Inflammatory macrophage treated with lipopolysaccharide for 1 hour (primary cell): ENCODE data around the gene SLC22A1.
"Not testable (repeated sequence)": the region's sequence is repeated elsewhere in the genome, so short reads cannot be mapped to it uniquely, and the experiment has no call there.

ENCODE experiments used
- DNase-seq, 2 donors: peaks; one replicate each; pipeline ENCODE4 v3.0.0-alpha.2; 2020 to 2022

The SLC22A1 gene

DNA sequence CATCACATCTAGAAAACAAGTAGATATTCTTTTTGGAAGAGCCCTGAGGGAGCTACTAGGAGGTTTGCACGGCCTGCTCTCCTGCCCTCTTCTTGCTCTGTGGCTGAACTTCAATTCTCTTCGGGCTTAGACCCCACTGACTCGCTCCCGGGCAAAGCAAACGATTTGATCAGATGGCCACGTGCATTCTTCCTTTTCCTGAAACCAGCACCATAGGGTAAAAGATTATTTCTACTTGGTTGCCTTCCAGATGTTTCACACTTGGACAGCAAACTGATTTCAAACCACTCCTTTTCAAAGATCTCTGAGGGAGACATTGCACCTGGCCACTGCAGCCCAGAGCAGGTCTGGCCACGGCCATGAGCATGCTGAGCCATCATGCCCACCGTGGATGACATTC lies at the start of gene SLC22A1:
SLC22A1 (plus strand) TSS at position 258 of the 400 bp plus-strand sequence; CDS start at position 379, 121 bp downstream.
- no peak for DNase-seq

DNA sequence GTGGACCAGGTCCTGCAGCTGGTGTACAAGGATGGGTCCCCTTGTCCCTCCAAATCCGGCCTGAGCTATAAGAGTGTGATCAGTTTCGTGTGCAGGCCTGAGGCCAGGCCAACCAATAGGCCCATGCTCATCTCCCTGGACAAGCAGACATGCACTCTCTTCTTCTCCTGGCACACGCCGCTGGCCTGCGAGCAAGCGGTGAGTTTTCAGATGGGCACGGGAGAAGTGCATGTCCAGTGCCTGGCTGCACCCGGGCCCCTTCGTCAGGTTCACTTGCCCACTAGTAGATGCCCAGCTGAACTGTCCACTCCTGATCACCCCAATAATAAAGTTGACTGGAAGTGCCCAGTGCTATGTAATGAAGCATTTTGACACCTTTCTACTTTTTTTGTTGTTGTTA lies 48.3 kb upstream of the SLC22A1 start:
- DNase-seq, result no peak

DNA sequence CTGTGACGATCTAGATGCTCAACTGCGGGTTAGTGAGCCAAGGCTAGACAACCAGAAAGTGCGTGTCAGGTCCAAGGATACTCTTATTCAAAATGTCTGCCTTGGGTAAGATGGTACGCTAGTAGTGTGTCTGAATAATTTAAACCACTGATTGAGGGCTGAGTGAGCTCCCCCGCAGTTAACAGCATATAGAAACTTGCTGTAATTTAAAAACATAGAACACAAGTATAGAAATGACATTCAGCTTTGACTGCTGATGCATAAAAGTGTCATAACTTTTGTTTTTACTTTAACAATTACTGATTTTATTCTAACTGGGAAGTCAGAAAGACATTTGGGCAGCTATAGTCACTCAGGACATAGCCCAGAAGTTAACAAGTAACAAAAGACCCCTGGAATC lies 45.6 kb upstream of the SLC22A1 start:
- DNase-seq, result no peak

DNA sequence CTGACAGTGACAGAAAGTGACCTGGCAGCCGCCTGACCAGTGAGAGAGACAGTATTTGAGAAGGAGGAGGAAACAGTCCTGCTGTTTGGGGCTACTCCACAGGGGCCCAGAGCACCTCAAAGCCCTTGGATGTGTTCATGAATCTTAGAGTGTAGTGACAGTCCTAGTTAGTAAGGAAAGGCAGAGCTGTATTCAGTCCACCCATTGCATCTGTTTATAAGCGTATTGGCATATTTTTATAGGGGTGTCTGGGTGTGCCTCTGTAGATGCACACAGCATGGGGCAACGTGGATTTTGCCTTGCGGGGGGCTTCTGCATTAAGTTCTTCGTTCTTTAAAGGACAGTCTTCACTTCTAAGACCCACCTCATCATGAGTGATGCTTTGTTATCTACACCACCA lies 44.6 kb upstream of the SLC22A1 start:
- DNase-seq, result no peak

DNA sequence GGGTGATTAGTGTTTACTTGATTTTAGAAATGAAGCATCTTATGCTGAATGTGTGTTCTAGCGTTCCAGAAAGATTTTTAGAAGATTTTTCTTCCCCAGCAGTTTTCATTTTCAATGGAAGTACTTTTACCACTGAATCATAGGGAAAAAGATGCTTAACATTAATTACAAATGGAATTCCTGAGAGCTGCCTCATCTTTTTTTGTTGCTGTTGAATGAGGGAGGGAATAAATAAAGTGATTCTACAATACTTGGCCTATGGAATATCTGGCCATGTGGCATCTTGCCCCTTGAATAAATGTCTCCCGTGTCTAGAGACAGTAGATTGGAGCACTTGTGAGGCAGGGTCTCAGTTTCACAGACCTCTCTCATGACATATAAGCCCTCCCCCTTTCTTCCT lies 44.1 kb upstream of the SLC22A1 start:
- DNase-seq, result no peak

DNA sequence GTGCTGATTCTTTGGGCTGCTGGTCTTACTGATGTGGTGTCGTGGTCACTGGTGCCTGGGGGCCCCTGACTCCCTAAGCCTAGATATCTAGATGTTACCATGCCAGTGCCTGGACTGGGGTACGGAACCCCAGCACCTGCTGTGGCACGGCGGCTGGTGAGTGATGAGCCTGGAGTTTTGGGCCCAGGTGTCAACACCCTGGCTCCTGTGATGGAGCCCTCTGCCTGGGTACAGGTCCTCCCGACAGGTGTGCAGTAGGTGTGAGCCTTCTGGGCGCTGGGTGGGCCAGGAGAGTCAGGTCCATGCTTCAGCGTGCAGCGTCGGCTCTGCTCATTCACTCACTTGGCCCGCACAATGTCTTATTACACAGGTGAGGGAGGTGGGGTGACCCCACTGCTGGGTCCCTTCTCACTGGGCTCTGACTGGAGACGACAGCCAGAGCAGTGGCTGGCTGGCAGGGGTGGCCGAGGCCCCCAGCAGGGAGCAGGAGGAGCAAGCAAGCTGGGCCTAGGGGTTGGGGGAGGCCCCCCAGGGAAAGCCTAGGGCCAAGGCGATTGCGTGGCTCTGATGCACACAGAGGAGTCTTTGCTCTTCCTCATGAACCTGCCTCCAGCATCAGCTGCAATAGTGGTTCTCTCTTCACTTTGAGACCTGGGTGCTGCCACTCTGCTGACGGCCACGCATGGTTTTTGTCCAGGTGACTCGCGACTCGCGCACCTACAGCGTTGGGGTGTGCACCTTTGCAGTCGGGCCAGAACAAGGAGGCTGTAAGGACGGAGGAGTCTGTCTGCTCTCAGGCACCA lies 42.5 kb upstream of the SLC22A1 start:
- DNase-seq, result no peak

DNA sequence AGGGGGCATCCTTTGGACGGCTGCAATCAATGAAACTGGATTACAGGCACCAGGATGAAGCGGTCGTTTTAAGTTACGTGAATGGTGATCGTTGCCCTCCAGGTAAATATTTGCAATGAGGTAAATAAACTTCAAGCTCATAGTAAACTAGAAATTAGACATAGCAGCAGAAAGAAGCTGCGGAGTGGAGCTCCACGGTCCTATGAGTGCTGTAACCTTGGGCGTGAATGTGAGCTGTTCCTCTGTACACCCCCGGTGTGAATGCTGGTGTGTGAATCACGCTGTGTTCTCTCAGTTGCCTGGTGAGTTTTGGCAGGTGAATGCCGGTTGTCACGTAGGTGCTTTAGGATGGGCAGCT lies 42.0 kb upstream of the SLC22A1 start:
- no peak for DNase-seq

DNA sequence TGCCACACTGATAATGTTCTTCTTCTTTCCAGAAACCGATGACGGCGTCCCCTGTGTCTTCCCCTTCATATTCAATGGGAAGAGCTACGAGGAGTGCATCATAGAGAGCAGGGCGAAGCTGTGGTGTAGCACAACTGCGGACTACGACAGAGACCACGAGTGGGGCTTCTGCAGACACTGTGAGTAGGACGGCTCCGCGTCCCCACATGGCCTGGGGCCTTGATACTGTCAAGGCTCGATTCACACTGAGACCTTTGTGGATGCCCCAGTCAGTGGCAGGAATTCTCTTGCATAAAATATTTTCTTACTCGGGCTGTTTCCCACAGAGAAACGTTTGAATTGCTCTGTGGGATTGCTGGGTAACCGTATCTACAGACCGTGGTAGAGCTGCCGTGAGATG lies 41.5 kb upstream of the SLC22A1 start:
- DNase-seq, result no peak

DNA sequence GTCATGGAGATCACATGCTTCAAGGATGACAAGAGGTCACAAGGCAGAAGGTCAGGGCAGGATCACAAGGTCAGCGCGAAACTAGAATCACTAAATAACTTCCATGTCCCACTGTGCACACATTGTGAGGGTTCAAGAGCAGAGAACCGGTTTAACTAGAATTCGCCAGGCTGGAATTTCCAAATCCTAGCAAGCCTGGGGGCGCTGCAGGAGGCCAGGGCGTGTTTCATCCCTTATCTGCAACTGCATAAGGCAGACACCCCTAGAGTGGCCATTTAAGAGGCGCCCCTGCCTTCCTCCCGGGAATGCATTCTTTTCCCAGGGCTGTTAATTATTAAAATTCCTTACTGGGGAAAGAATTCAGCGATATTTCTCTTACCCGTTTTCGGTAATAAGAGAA lies 40.2 kb upstream of the SLC22A1 start:
- no peak for DNase-seq

DNA sequence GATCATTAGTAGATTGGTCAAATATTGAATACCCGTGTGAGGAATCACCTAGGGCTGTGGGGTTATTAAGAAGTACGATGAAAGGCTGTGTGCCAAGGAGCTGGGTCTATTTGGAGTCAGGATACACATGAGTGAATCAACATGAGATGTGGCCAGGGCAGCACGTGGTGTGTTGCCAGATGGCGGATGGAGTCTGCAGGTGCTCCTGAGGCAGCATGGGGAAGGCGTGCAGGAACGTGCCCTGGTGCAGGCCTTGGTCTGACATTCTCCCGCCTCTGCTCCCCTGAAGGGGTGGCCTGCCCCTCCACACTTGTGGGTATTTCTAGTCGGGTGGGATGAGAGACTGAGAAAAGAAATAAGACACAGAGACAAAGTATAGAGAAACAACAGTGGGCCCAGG lies 39.0 kb upstream of the SLC22A1 start:
- no peak for DNase-seq

DNA sequence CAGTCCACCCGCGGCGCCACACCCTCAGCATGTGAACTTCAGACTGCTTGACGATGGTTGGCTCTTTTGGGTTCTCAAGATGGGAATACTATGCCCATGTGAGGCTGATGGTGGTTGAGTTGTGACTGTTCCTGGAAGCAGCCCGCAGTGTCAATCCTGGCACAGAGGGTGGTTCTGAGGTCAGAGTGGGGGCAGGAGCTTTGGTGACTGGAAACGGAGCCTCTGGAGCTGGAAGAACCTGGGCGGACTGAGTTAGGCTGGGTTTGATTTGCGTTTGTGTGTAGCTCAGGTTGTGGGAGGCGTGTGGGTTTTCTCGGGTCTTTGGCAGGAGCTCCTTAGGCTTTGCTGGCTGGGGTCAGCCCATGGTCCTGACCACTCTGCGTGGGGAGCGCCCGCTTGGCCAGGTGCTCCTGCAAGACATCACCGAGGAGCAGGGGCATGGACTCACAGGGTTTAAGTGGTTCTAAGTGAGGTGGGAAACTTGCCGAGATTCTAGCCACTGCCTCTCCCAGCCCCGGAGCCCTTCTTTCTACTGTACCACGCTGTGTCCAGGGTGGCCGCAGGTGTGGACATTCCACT lies 37.3 kb upstream of the SLC22A1 start:
- DNase-seq, result no peak

DNA sequence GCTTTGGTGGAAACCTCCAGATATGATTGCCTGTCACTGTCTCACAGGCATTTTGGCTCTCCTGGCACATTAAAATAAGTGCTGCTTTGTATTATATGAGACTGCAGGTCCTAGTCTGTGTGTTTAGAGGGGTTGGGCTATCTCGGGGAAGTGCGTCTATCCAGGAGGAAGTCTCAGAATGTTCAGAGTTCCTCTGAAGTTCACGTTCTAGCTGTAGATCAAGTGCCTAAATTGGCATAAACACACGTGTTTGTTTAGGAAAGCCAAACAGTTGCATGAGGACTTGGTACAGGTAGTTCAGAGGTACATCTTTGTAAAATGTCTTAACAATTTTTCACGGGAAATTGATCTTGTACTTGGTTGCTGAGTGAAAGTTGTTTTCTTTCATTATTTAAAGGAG lies 36.4 kb upstream of the SLC22A1 start:
- DNase-seq, result no peak

DNA sequence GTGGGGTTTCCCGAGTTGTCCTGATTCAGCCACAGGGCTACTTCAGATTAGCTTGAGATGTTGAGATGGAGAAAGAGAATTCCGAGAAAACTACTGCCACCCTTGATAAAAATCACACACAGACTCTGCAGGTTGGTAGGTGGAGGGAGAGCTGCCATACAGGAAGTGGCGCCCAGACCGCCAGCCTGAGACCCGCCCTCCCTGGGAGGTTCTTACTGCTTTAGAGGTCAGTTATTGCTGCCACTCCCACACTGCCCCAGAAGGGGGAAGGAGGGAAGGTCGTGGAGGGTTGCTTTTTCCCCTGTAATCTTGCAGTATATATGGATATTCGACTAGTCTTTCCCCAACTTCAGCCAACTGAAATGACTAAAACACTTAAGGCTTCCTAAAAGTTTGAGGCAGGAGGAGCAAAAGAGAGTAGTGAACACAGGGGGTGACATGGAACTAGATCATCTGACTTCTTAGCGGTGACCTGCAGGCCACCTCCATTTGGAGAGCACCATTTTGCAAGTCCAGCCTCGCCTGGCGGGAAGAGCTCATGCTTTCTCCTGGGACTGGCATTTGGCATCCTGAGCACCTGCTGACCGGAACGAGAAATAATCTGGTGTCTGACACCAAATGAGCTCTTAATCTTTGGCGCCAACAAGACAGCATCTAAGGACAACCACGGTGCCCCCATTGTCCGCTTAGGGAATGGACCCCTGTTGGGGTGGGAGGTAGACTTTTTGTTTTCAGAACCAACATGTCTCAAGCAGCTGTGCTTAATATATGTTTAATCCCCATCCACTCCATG lies 35.7 kb upstream of the SLC22A1 start:
- no peak for DNase-seq

DNA sequence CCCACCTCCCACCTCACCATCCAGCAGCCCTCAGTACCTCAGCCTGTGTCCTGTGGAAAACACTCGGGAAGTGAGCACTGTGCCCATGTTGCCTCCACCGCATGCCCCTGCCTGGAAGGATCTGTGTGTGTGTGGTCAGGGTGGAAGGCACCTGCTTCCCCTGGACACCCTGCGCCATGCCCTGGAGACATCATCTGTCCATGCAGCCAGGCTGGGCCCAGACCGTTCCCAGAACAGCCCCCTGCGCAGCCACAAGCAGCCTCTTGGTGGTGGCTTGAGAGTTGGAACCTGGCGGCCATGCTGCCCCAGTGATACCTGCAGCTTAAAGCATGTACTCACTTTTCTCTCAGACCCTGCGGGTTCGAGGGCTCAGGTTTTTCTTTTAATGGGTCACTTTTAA lies 34.9 kb upstream of the SLC22A1 start:
- no peak for DNase-seq

DNA sequence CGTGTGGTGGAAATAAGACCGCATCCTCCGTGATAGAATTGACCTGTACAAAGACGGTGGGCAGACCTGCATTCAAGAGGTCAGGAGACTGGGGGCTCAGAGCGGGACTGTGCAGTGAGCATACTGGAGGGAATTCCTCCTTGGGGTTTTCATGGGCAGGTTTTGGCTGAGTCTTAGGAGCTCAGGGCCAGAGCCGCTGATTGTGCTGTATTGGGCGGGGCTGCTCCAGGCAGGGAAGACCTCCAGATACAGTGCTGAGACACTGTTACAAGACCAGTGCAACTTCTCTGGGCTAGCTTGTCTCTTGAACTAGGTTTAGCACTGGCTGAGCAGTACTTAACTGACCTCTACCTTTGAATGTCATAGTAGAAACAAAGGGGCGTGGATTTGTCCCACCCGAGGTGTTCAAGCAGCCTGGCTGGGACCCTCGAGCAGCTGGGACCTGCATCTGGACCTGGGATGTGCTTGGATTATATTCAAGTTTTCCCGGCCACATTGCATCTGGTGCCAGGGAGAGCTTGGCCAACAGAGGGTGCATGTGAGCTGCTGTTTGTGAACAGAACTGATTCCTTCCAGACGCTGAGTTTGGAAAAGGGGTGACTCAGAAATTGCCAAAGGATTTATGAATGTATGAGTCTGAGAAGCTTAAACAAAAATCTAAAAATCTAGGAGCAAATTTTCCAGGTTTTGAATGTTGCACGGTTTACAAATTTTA lies 33.4 kb upstream of the SLC22A1 start:
- no peak for DNase-seq

DNA sequence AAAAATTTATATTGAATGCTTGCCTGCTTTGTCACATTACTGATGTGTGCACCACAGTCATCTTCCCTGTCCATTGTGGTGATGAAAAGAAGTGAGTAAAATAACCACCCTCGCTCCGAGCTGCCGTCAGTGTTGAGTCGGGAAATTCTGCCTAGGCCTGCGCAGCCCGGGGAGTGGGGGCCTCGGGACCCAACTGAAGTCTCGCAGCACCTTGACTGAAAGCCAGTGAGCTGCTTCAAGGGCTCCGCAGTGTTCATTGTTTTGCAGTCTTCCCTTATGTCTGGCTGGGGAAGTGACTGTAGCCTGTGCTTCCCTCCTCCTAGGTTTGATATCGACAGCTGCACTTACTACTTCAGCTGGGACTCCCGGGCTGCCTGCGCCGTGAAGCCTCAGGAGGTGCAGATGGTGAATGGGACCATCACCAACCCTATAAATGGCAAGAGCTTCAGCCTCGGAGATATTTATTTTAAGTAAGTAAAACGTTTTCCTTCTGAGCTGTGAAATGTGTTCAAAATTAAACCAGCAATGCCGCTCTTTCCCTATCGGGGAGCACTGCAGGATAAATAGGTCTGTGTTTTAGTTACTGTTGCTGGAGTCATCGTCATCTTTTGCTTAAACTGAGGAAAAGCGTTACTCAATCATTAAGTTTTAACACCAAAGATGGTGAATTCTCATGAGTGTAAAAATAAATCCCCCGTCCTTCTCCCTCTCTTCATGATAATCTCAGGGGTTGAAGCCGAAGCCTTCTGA lies 32.7 kb upstream of the SLC22A1 start:
- no peak for DNase-seq

DNA sequence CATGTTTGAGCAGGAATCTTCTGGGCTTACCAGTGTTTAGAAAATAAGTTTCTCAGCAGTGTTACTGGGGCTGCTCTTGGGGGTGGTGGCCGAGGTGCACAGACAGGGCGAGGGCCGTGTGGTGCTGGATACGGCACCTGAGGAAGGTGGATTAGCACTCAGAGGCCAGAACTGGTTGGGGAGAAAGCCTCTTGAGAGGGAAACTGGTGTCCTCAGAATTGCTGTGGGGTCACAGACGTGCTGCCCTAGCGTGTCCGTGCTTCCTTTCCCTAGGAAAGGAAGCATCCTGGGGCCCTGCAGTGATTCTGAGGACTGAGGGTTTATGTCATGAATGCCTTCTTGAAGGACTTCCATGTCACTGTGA lies 32.1 kb upstream of the SLC22A1 start:
- no peak for DNase-seq

DNA sequence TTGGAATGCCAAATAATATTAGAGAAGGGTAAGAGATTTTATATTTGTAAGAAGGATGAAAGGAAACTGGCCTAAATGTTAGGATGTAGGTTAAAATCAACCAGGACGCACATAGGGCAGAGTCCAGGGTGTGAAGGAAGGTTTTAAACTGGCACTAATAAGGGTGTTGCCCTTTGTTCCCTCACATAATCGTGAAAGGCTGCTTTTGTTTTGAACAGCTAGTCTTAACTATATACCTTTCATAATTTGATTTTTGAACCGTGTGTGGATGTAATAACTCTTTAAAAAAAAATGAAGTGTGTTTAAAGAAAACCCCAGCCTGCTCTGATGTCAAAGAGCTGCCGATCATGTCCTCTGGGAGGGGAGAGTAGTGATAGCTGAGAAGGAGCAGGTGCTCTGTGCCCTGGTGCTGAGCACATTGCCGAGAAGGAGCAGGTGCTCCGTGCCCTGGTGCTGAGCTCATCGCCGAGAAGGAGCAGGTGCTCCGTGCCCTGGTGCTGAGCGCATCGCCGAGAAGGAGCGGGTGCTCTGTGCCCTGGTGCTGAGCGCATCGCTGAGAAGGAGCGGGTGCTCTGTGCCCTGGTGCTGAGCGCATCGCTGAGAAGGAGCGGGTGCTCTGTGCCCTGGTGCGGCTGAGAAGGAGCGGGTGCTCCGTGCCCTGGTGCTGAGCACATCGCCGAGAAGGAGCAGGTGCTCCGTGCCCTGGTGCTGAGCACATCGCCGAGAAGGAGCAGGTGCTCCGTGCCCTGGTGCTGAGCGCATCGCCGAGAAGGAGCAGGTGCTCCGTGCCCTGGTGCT lies 31.0 kb upstream of the SLC22A1 start:
- DNase-seq, result not testable (repeated sequence)

DNA sequence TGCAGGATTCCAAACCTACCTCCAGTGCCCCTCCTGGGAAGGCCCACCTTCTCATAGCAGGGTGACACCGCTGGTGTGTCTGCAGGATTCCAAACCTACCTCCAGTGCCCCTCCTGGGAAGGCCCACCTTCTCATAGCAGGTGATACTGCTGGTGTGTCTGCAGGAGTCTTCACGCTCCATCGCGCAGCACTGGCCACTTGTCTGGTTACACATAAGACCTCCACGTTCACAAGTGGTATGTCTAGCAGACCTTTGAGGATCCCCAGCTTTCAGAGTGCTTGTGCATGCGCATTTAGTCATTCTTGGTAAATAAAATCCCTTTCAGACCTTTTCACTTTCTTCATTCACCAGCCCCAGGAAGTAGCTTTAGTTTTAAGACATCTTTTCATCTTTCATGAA lies 29.4 kb upstream of the SLC22A1 start:
- DNase-seq, result not testable (repeated sequence)

DNA sequence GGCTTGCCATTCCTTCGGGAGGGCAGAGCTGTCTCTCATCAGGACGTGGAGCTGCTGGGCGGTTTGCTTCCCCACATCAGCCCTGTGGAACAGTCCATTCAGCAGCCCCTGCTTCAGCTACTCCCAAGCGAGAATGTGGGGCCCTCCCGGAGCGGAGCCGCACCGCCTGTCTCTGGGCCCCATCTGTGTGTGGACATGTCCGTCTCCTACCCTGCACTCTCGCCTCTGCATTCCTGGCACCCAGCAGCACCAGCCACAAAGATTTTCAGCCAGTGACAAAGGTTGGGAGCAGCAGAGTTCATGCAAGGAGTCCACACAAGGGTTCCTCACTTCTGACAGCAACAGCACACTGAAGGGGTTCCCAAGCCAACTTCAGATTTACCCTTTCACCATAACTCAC lies 29.0 kb upstream of the SLC22A1 start:
- DNase-seq, result no peak

DNA sequence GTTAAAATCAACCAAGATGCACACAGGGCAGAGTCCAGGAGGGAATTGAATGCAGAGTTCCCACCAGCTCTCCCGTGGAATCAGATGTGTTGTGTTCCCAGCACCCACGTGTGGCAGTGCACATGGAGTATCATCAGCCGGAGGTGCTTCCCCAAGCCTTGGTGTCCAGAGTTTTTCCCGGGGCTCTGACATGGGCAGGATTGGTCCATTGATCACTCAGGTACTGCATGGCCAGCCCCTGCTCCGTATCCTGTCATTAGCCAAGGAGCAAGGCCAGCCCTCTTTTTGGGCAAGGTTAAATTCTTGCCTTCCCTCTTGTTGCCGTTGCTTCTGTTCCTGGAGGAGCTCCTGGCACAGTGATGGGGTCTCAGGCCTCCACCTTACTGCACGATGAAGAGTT lies 28.6 kb upstream of the SLC22A1 start:
- no peak for DNase-seq

DNA sequence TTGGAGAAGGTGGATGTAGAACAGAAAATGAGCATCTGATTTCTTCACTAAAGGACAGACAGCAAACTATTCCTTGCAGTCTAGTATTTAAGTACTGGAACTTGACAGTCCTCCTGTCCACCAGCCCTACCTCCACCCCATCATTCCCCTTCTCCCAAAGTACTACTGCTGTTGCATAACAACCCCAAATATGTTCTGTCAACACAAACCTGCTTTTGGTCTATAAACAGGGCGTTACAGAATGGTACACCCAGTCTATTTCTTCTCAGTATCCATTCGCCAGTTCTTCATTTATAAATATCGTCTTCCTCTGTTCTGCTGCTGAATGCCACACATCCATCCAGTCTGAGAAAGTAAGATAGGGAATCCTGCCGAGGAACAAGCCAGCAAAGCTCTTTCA lies 27.7 kb upstream of the SLC22A1 start:
- DNase-seq, result no peak
